T-cell (primary cell): Measurements from ENCODE around the gene MRPS25. TPM values are rescaled to one million over a fixed set of nuclear protein-coding genes. Genes with fewer than 3 reads are reported as not detected.

Experiments
- ATAC-seq, 4 experiments: fragments of 200-7000 bp in 3 of 4; fragments of 150-1000 bp in 1 of 4; cut with Tn5 transposase; replicated peaks in 1 of 4; 1 replicate in 3 of 4; 2 replicates in 1 of 4; pipeline ENCODE4 v1.10.0; 2021; ENCODE audit warnings: moderate library complexity in 3 of 4, mild to moderate bottlenecking in 2 of 4, moderate number of reproducible peaks in 1 of 4
- CTCF ChIA-PET, 2 donors: fragments of 300-600 bp; sonication (Branson Sonifier 250); formaldehyde crosslinking; loops; one replicate each; lab custom pipeline; 2022; ENCODE audit warnings: antibody characterized with exemption in 2 of 2; lab: Charles Lee
- POLR2A ChIA-PET, 2 donors: fragments of 300-600 bp; sonication (Branson Sonifier 250); formaldehyde crosslinking; loops; one replicate each; lab custom pipeline; 2022; ENCODE audit warnings: antibody characterized with exemption in 2 of 2; lab: Charles Lee
- DNase-seq, 35 experiments: peaks; one replicate each; pipeline versions ENCODE4 v3.0.0 to v3.0.0-alpha.2; 2013 to 2023
- H3K27ac ChIP-seq: one replicate; pipeline ENCODE4 v1.5.1; 2013; ENCODE audit warnings: low read length
- H3K27me3 ChIP-seq, 2 experiments: replicated peaks in 1 of 2; 1 replicate in 1 of 2; 2 replicates in 1 of 2; pipeline versions ENCODE4 v1.6.1 to v1.7.0; 2013; ENCODE audit warnings: low read length in 1 of 2, mixed read lengths in 1 of 2; ENCODE audit not compliant: control insufficient read depth in 2 of 2, insufficient read depth in 2 of 2; ENCODE audit errors: extremely low read depth in 1 of 2
- H3K36me3 ChIP-seq, 2 donors: 1 replicate in 1 of 2; 2 replicates in 1 of 2; pipeline versions ENCODE4 v1.6.1 to v1.7.0; 2013; ENCODE audit warnings: low read length in 1 of 2; ENCODE audit not compliant: control insufficient read depth in 2 of 2, insufficient read depth in 1 of 2; ENCODE audit errors: extremely low read depth in 1 of 2
- H3K4me1 ChIP-seq, 2 experiments: 1 replicate in 1 of 2; 2 replicates in 1 of 2; pipeline versions ENCODE4 v1.6.1 to v1.7.0; 2013; ENCODE audit warnings: low read length in 2 of 2, mixed read lengths in 1 of 2; ENCODE audit not compliant: insufficient read depth in 2 of 2, control insufficient read depth in 1 of 2; ENCODE audit errors: extremely low read depth in 1 of 2
- H3K4me3 ChIP-seq, 2 donors: 1 replicate in 1 of 2; 2 replicates in 1 of 2; pipeline versions ENCODE4 v1.5.1 to v1.7.0; 2013; ENCODE audit warnings: mild to moderate bottlenecking in 2 of 2, low read length in 1 of 2, moderate library complexity in 1 of 2; ENCODE audit not compliant: control insufficient read depth in 1 of 2; ENCODE audit errors: extremely low read depth in 1 of 2
- H3K9me3 ChIP-seq: 2 replicates; pipeline ENCODE4 v1.7.0; 2013
- H3K27ac Mint-ChIP-seq, 2 donors: one replicate each; pipeline ENCODE4 v1.8.0; 2020 to 2021; ENCODE audit warnings: mild to moderate bottlenecking in 2 of 2, mixed read lengths in 2 of 2
- H3K27me3 Mint-ChIP-seq, 2 donors: one replicate each; pipeline ENCODE4 v1.8.0; 2021 to 2022; ENCODE audit warnings: mixed read lengths in 2 of 2
- H3K36me3 Mint-ChIP-seq: one replicate; pipeline ENCODE4 v1.8.0; 2021; ENCODE audit warnings: mixed read lengths
- H3K4me1 Mint-ChIP-seq, 3 donors: one replicate each; pipeline ENCODE4 v1.8.0; 2020 to 2022; ENCODE audit warnings: mixed read lengths in 3 of 3, mild to moderate bottlenecking in 1 of 3
- H3K4me3 Mint-ChIP-seq, 3 donors: one replicate each; pipeline ENCODE4 v1.8.0; 2020 to 2022; ENCODE audit warnings: mild to moderate bottlenecking in 3 of 3, mixed read lengths in 3 of 3, moderate library complexity in 3 of 3
- H3K9me3 Mint-ChIP-seq, 3 donors: one replicate each; pipeline ENCODE4 v1.8.0; 2020 to 2022; ENCODE audit warnings: mixed read lengths in 3 of 3
- WGBS: methylation state at CpG from one replicate; pipeline ENCODE4 v1.1.5; 2013; ENCODE audit warnings: missing lambda C conversion rate; ENCODE audit not compliant: insufficient coverage; 5-methylcytosine and 5-hydroxymethylcytosine counted together
- total RNA-seq, 35 experiments: library from RNA in 6 of 35; stranded (reverse) in 6 of 35; fragments of 120-200 nt in 1 of 35; gene quantifications; one replicate each; pipeline versions ENCODE4 v1.2.1 to v1.2.4 and lab custom pipeline; 2013 to 2026

The MRPS25 gene
- total RNA-seq, 5 donors from 2014 or later (not counting 1 experiment from before 2014, with no cell fraction given): 55.7 to 102 (median 87.3) TPM

GRCh38 chr3:15040844-15041243, 24.3 kb downstream of the MRPS25 start:
- H3K4me1 ChIP-seq: peaks cover 2 to 10% of the 10 kb centered on the region in 2 experiments
- Mint-ChIP-seq H3K27ac (peak overlapping the region in 1 of 2 donors; percentile 44), H3K4me1 (peaks cover 17 to 38% (median 23%) of the 10 kb centered on the region in 3 donors), H3K9me3 (no peaks in the 10 kb centered on the region), H3K4me3 (no peak overlapping the region), H3K27me3 (no peaks in the 10 kb centered on the region), H3K36me3 (peaks cover 35% of the 10 kb centered on the region)
- H3K4me3 ChIP-seq: no peak overlapping the region
- ATAC-seq (no peak), DNase-seq (no peak)
- H3K27me3 ChIP-seq: no peaks in the 10 kb centered on the region
- H3K36me3 ChIP-seq: peaks cover 9 to 90% of the 10 kb centered on the region in 2 donors
- ChIA-PET POLR2A (no interaction called here), CTCF (no interaction called here)
- H3K9me3 ChIP-seq: no peaks in the 10 kb centered on the region
- H3K27ac ChIP-seq: no peak overlapping the region
- 100% methylated on average over 2 of the region's 3 CpGs for WGBS

GRCh38 chr3:15038306-15038705, 26.8 kb downstream of the MRPS25 start:
- H3K4me3 ChIP-seq: no peak overlapping the region
- H3K27me3 ChIP-seq: no peaks in the 10 kb centered on the region
- 96% methylated on average over 6 of the region's 6 CpGs for WGBS
- peaks cover 35% of the 10 kb centered on the region for H3K36me3 Mint-ChIP-seq
- no peaks in the 10 kb centered on the region for H3K4me1 ChIP-seq
- H3K4me1 Mint-ChIP-seq: peaks cover 2 to 19% (median 9%) of the 10 kb centered on the region in 3 donors
- no peak overlapping the region for H3K27ac ChIP-seq
- H3K9me3 Mint-ChIP-seq: no peaks in the 10 kb centered on the region
- H3K4me3 Mint-ChIP-seq: no peak overlapping the region
- no peak for ATAC-seq
- peaks cover 8 to 88% of the 10 kb centered on the region in 2 donors for H3K36me3 ChIP-seq
- POLR2A ChIA-PET: no interaction called here
- CTCF ChIA-PET: no interaction called here
- no peaks in the 10 kb centered on the region for H3K9me3 ChIP-seq
- no peaks in the 10 kb centered on the region for H3K27me3 Mint-ChIP-seq
- DNase-seq: no peak
- H3K27ac Mint-ChIP-seq: no peak overlapping the region

GRCh38 chr3:15033103-15033502, 32.0 kb downstream of the MRPS25 start:
- H3K4me3 ChIP-seq: no peak overlapping the region
- Mint-ChIP-seq H3K9me3 (no peaks in the 10 kb centered on the region), H3K4me1 (no peaks in the 10 kb centered on the region), H3K4me3 (no peak overlapping the region), H3K36me3 (peaks cover 46% of the 10 kb centered on the region), H3K27ac (peak overlapping the region in 1 of 2 donors; percentile 34), H3K27me3 (no peaks in the 10 kb centered on the region)
- H3K9me3 ChIP-seq: no peaks in the 10 kb centered on the region
- DNase-seq: no peak
- ChIA-PET CTCF (no interaction called here), POLR2A (no interaction called here)
- no peak for ATAC-seq
- 63% methylated on average over 1 of the region's 3 CpGs for WGBS
- H3K27me3 ChIP-seq: no peaks in the 10 kb centered on the region
- no peak overlapping the region for H3K27ac ChIP-seq
- H3K4me1 ChIP-seq: no peaks in the 10 kb centered on the region
- peaks cover 13 to 86% of the 10 kb centered on the region in 2 donors for H3K36me3 ChIP-seq

- ATAC-seq (no peak), DNase-seq (no peak)
- H3K36me3 Mint-ChIP-seq: peaks cover 44% of the 10 kb centered on the region
- no peaks in the 10 kb centered on the region for H3K27me3 Mint-ChIP-seq
- H3K27ac Mint-ChIP-seq: no peak overlapping the region
- no peaks in the 10 kb centered on the region for H3K9me3 Mint-ChIP-seq
- Histone ChIP-seq H3K4me1 (no peaks in the 10 kb centered on the region), H3K4me3 (no peak overlapping the region), H3K27me3 (no peaks in the 10 kb centered on the region), H3K27ac (no peak overlapping the region), H3K9me3 (no peaks in the 10 kb centered on the region), H3K36me3 (peaks cover 13 to 81% of the 10 kb centered on the region in 2 donors)
- ChIA-PET POLR2A (no interaction called here), CTCF (interaction anchor here in 1 of 2 donors (0.6 kb wide), 1 partner anchor 13 kb away, joined by 3 read pairs; no protein-coding TSS in a partner anchor)
- no CpG with 5 or more reads among the region's 2 CpGs for WGBS
- no peaks in the 10 kb centered on the region for H3K4me1 Mint-ChIP-seq
- H3K4me3 Mint-ChIP-seq: no peak overlapping the region
These were observed 32.5 kb downstream of the MRPS25 start for GRCh38 chr3:15032650-15033049.

- Mint-ChIP-seq H3K27ac (no peak overlapping the region), H3K4me3 (no peak overlapping the region), H3K4me1 (no peaks in the 10 kb centered on the region), H3K27me3 (no peaks in the 10 kb centered on the region), H3K36me3 (peaks cover 56% of the 10 kb centered on the region), H3K9me3 (no peaks in the 10 kb centered on the region)
- no peak overlapping the region for H3K27ac ChIP-seq
- no peaks in the 10 kb centered on the region for H3K4me1 ChIP-seq
- ChIA-PET CTCF (interaction anchor here (0.7 to 1.4 kb wide), 2 partner anchors 7 to 9 kb away, joined by 3 to 6 read pairs; no protein-coding TSS in a partner anchor), POLR2A (interaction anchor here in 1 of 2 donors (0.6 to 1.3 kb wide), 2 partner anchors 36 to 39 kb away, joined by 4 to 8 read pairs; partner anchors contain the start of gene MRPS25)
- H3K36me3 ChIP-seq: peaks cover 9 to 76% of the 10 kb centered on the region in 2 donors
- no peaks in the 10 kb centered on the region for H3K27me3 ChIP-seq
- no peak overlapping the region for H3K4me3 ChIP-seq
- no peak for DNase-seq
- ATAC-seq: no peak
- no peaks in the 10 kb centered on the region for H3K9me3 ChIP-seq
These were observed 35.5 kb downstream of the MRPS25 start for GRCh38 chr3:15029625-15030024.

GRCh38 chr3:15023719-15024118, 41.4 kb downstream of the MRPS25 start:
- Histone ChIP-seq H3K4me1 (no peaks in the 10 kb centered on the region), H3K4me3 (no peak overlapping the region), H3K36me3 (peaks cover 10 to 77% of the 10 kb centered on the region in 2 donors), H3K27ac (no peak overlapping the region), H3K27me3 (no peaks in the 10 kb centered on the region), H3K9me3 (no peaks in the 10 kb centered on the region)
- Mint-ChIP-seq H3K4me3 (no peak overlapping the region), H3K9me3 (no peaks in the 10 kb centered on the region), H3K4me1 (peaks cover 0 to 2% (median 0%) of the 10 kb centered on the region in 3 donors), H3K36me3 (peaks cover 71% of the 10 kb centered on the region), H3K27ac (no peak overlapping the region), H3K27me3 (no peaks in the 10 kb centered on the region)
- no peak for ATAC-seq
- no CpG with 5 or more reads among the region's 2 CpGs for WGBS
- DNase-seq: no peak
- POLR2A ChIA-PET: no interaction called here
- CTCF ChIA-PET: no interaction called here
